GM12865 (cell line): Measurements from ENCODE around the gene ADAMTS6.
A peak's percentile ranks its signal among the peaks of the same experiment; 100 is the strongest.

Experiments
- DNase-seq: peaks from one replicate; pipeline ENCODE4 v3.0.0; 2010; ENCODE audit warnings: low read depth
- H3K4me3 ChIP-seq: 2 replicates; pipeline ENCODE4 v1.5.1; 2011; ENCODE audit warnings: mild to moderate bottlenecking, low read depth, low read length, control low read depth
- TF ChIP-seq, protein P1 (sequence below): IDR thresholded peaks from 2 replicates; pipeline ENCODE4 v1.5.1; 2011; ENCODE audit warnings: low read length, control low read depth, low read depth, inconsistent platforms; ENCODE audit not compliant: insufficient read depth; ENCODE audit errors: missing control alignments

Gene ADAMTS6

DNA sequence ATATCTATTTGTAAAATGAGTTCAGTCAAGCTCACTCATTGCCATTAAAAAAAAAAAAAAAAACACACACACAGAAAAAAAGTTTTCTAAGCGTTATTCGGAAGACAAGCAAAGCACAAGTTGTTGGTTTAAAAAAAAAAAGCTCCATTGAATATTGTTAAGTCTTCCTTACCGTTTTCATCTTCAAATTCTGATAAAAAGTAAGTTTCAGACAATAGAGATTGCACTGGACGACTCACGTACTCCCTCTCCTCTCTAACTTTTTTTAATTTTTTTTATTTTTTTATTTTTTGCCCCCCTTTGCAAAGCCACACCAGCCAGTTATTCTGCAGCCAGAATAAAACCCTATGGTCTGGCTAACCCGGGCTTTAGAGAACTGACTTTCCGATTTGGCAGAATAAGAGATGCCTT is 544 bp downstream of the ADAMTS6 start:
- DNase-seq = no peak
- TF ChIP-seq, protein P1, sequence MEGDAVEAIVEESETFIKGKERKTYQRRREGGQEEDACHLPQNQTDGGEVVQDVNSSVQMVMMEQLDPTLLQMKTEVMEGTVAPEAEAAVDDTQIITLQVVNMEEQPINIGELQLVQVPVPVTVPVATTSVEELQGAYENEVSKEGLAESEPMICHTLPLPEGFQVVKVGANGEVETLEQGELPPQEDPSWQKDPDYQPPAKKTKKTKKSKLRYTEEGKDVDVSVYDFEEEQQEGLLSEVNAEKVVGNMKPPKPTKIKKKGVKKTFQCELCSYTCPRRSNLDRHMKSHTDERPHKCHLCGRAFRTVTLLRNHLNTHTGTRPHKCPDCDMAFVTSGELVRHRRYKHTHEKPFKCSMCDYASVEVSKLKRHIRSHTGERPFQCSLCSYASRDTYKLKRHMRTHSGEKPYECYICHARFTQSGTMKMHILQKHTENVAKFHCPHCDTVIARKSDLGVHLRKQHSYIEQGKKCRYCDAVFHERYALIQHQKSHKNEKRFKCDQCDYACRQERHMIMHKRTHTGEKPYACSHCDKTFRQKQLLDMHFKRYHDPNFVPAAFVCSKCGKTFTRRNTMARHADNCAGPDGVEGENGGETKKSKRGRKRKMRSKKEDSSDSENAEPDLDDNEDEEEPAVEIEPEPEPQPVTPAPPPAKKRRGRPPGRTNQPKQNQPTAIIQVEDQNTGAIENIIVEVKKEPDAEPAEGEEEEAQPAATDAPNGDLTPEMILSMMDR = no peak

DNA sequence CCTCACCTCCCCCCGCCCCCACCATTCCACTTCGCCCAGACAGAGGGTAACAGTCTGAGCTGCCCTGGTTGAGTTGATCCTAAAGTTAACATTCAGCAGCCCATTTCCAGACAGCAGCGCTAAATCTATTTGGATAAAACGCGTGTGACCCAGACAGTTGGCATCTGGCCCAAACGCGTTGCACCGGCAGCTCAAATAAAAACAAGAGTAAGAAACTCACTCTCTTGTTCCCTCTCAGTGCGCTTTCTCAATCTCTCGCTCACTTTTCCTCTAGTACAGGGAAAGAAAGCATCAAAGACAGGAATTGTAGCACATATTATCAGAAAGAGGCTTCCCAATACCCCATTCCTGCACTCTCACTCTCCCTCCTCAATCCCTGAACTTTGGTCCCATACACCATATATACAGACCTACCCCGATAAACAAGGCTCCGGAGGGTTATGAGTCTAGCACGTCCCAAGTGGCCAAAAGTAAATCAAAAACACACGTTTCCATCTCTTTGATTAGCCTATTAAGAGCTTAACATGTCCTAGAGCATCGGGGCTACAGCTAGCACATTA is 1.3 kb downstream of the ADAMTS6 start:
- TF ChIP-seq, protein P1 = no peak
- H3K4me3 ChIP-seq = peak overlapping the region; percentile 92
- peak; percentile 53 for DNase-seq

More for the DNA sequence above, 544 bp downstream of the ADAMTS6 start:
- H3K4me3 ChIP-seq = peak overlapping the region; percentile 92

DNA sequence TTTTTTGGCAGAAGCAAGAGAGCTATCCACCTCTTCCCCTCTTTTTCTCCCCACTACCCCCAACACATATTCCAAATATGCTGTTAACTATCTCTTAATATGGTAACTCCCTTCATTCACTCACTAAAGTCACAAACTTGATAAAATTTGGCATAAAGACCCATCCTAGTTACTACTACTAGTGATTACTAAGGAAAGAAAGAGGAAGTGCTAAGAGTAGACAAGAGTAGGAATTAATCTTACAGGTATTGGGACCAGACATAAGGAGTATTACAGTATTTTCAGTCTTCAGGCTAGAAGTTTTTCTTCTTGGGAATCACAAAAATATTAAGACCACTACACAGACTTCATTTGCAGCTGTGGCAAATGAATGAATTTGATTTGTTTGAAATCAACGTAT is 2.2 kb downstream of the ADAMTS6 start:
- TF ChIP-seq, protein P1 = no peak
- H3K4me3 ChIP-seq = peak overlapping the region; percentile 92
- DNase-seq = no peak

DNA sequence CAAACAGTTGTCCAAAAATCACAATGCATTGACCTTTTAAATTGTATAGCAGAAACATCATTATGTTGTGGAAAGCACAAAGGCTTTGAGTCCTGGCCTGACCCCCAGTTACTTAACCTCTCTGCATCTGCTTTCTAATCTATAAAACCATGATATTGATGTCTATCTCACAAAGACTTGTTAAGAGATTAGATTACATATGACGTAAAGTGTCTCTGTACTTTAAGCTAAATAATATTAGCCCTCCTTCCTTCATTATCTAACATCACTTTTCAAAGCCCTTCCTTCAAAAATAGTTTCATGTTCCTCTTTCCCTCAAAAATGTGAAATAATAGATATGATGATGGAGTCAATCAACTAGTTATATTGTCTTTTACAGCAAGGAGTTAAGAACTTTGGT is 3.4 kb downstream of the ADAMTS6 start:
- DNase-seq = no peak
- H3K4me3 ChIP-seq = no peak overlapping the region
- TF ChIP-seq, protein P1 = no peak

DNA sequence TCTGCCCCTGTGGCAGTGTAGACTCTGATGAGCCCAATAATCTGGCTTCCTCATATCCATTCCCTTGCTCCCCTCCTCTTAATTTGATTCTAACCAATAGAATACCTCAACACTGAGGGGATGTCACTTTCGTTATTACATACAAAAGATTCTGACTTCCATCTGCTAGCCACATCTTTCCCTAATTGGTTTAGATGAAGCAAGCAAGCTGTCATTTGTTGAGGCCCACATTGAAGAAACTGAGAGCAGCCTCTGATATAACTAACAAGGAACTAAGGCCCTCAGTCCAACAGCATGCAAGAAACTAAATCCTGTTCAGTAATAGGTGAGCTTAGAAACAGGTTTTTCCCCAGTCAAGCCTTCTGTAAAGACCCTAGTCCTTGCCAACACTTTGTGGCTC is 5.8 kb downstream of the ADAMTS6 start:
- peak; percentile 10 for DNase-seq
- H3K4me3 ChIP-seq = no peak overlapping the region
- TF ChIP-seq, protein P1 = no peak

DNA sequence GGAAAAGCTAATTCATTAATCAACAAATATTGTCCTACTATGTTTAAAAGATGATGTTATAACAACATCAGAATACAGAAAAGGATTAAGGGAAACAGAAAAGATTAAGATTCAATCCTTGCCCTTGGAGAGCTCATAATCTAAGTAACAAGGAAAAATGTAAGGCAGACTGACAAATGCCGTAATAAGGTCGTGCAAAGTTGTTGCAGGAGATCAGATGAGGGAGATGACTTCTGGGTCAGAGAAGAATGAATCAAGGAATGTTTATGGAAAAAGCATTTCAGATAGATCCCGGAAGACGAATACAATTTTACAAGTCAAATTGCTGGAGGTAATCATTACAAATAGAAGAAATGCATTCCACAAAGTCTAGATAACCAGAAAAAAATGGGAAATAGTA is 6.4 kb downstream of the ADAMTS6 start:
- no peak for DNase-seq
- TF ChIP-seq, protein P1 = no peak
- H3K4me3 ChIP-seq = no peak overlapping the region

DNA sequence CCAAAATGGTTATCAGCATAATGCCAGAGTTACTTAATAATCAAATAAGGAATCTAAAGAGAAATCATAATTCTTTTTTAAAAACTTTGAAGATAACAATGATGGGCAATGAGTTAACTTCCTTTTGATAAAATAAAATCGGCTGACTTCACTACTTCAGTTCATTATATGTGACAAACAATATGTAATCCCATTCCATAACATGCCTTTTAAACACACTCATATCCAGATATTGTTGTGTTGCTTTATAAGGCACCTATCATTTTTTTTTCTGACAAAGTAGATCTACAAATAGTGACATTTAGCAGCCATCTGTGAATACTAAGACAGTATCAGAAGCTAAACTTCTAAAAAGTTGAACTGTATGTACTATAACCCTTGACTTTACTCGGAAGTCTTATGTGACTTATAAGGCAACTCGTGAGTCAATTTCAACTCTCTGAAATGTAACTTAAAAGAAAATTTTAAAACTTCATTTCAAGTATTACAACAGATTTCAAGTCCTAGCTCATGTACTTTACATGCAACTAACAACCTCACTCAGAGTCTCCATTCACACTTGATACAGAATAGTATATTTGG is 7.5 kb downstream of the ADAMTS6 start:
- TF ChIP-seq, protein P1 = no peak
- no peak overlapping the region for H3K4me3 ChIP-seq
- no peak for DNase-seq
